H9 (cell line): ENCODE data around the gene PPIF. TPM values are rescaled to one million over a fixed set of nuclear protein-coding genes. Genes with fewer than 3 reads are reported as not detected.

Source experiments
- DNase-seq: peaks from one replicate; pipeline ENCODE4 v3.0.0-alpha.2; 2017
- H2AFZ ChIP-seq: one replicate; pipeline ENCODE4 v1.6.1; 2013; ENCODE audit warnings: mild to moderate bottlenecking, low read length, control low read depth, moderate library complexity
- H2AK5ac ChIP-seq: 2 replicates; pipeline ENCODE4 v1.6.1; 2013; ENCODE audit warnings: low read length, control low read depth, mixed read lengths; ENCODE audit not compliant: insufficient read length
- H2BK120ac ChIP-seq: one replicate; pipeline ENCODE4 v1.6.1; 2013; ENCODE audit warnings: low read depth, mild to moderate bottlenecking, low read length, control low read depth, inconsistent platforms; ENCODE audit not compliant: poor library complexity, severe bottlenecking
- H2BK12ac ChIP-seq: 2 replicates; pipeline ENCODE4 v1.6.1; 2013; ENCODE audit warnings: low read length, control low read depth, mixed read lengths, low read depth; ENCODE audit not compliant: insufficient read length
- H2BK15ac ChIP-seq: 2 replicates; pipeline ENCODE4 v1.6.1; 2013; ENCODE audit warnings: low read depth, low read length, control low read depth
- H2BK20ac ChIP-seq: one replicate; pipeline ENCODE4 v1.6.1; 2013; ENCODE audit warnings: low read depth, mild to moderate bottlenecking, low read length, control low read depth, inconsistent platforms; ENCODE audit not compliant: poor library complexity, severe bottlenecking
- H2BK5ac ChIP-seq: 2 replicates; pipeline ENCODE4 v1.6.1; 2013; ENCODE audit warnings: low read length, control low read depth, mixed read lengths; ENCODE audit not compliant: insufficient read length
- H3K14ac ChIP-seq: 2 replicates; pipeline ENCODE4 v1.6.1; 2013; ENCODE audit warnings: low read length, control low read depth; ENCODE audit not compliant: insufficient read depth
- H3K18ac ChIP-seq: 2 replicates; pipeline ENCODE4 v1.6.1; 2013; ENCODE audit warnings: low read depth, mild to moderate bottlenecking, mixed read lengths, low read length, control low read depth; ENCODE audit not compliant: insufficient read length
- H3K23ac ChIP-seq: 2 replicates; pipeline ENCODE4 v1.6.1; 2013; ENCODE audit warnings: low read length, control low read depth, mixed read lengths, low read depth; ENCODE audit not compliant: insufficient read length
- H3K23me2 ChIP-seq: 2 replicates; pipeline ENCODE4 v1.6.1; 2013; ENCODE audit warnings: low read depth, mild to moderate bottlenecking, mixed read lengths, low read length, control low read depth; ENCODE audit not compliant: insufficient read length, poor library complexity, severe bottlenecking
- H3K27ac ChIP-seq: 2 replicates; pipeline ENCODE4 v1.5.1; 2013; ENCODE audit warnings: low read length, control low read depth, mixed read lengths, low read depth; ENCODE audit not compliant: insufficient read length
- H3K27me3 ChIP-seq: 2 replicates; pipeline ENCODE4 v1.6.1; 2013; ENCODE audit warnings: low read length, control low read depth, inconsistent platforms; ENCODE audit not compliant: insufficient read depth
- H3K4ac ChIP-seq: 2 replicates; pipeline ENCODE4 v1.6.1; 2013; ENCODE audit warnings: low read depth, mild to moderate bottlenecking, control low read depth, inconsistent platforms, low read length, moderate library complexity
- H3K4me1 ChIP-seq: 2 replicates; pipeline ENCODE4 v1.6.1; 2013; ENCODE audit warnings: low read length, control low read depth, inconsistent platforms; ENCODE audit not compliant: insufficient read depth
- H3K4me2 ChIP-seq: 2 replicates; pipeline ENCODE4 v1.6.1; 2013; ENCODE audit warnings: low read length, control low read depth, mixed read lengths; ENCODE audit not compliant: insufficient read length, insufficient read depth
- H3K56ac ChIP-seq: 2 replicates; pipeline ENCODE4 v1.6.1; 2013; ENCODE audit warnings: low read depth, mild to moderate bottlenecking, mixed read lengths, low read length, control low read depth; ENCODE audit not compliant: insufficient read length
- H3K79me1 ChIP-seq: 2 replicates; pipeline ENCODE4 v1.6.1; 2013; ENCODE audit warnings: low read depth, mild to moderate bottlenecking, moderate library complexity, low read length, control low read depth, inconsistent platforms; ENCODE audit not compliant: insufficient read depth, poor library complexity, severe bottlenecking
- H3K79me2 ChIP-seq: 2 replicates; pipeline ENCODE4 v1.6.1; 2013; ENCODE audit warnings: low read length, control low read depth, inconsistent platforms; ENCODE audit not compliant: insufficient read depth
- H3K9ac ChIP-seq: 2 replicates; pipeline ENCODE4 v1.6.1; 2013; ENCODE audit warnings: low read length, control low read depth, mixed read lengths; ENCODE audit not compliant: insufficient read length; ENCODE audit errors: extremely low read depth
- H3K9me3 ChIP-seq: one replicate; pipeline ENCODE4 v1.6.1; 2013; ENCODE audit warnings: low read depth, low read length, inconsistent platforms; ENCODE audit not compliant: control insufficient read depth
- H3T11ph ChIP-seq: one replicate; pipeline ENCODE4 v1.6.1; 2013; ENCODE audit warnings: mild to moderate bottlenecking, low read length, control low read depth, inconsistent platforms
- H4K20me1 ChIP-seq: one replicate; pipeline ENCODE4 v1.6.1; 2013; ENCODE audit not compliant: control insufficient read depth, insufficient read length, insufficient read depth
- H4K5ac ChIP-seq: 2 replicates; pipeline ENCODE4 v1.6.1; 2013; ENCODE audit warnings: low read depth, mild to moderate bottlenecking, mixed read lengths, low read length, control low read depth; ENCODE audit not compliant: insufficient read length
- H4K8ac ChIP-seq: replicated peaks from 2 replicates; pipeline ENCODE4 v1.6.1; 2013; ENCODE audit warnings: low read length, control low read depth, mixed read lengths, low read depth; ENCODE audit not compliant: insufficient read length
- H4K91ac ChIP-seq: 2 replicates; pipeline ENCODE4 v1.6.1; 2013; ENCODE audit warnings: low read depth, mild to moderate bottlenecking, moderate library complexity, mixed read lengths, low read length, control low read depth; ENCODE audit not compliant: insufficient read length
- H3K27ac Mint-ChIP-seq, 3 experiments: 2 replicates in 2 of 3; 3 replicates in 1 of 3; pipeline ENCODE4 v1.8.0; 2020 to 2021; ENCODE audit warnings: mixed read lengths in 3 of 3, mild to moderate bottlenecking in 1 of 3, moderate library complexity in 1 of 3
- H3K27me3 Mint-ChIP-seq: 2 replicates; pipeline ENCODE4 v1.8.0; 2021; ENCODE audit warnings: low read depth, mild to moderate bottlenecking, moderate library complexity, mixed read lengths
- H3K36me3 Mint-ChIP-seq, 3 experiments: 2 replicates in 2 of 3; 3 replicates in 1 of 3; pipeline ENCODE4 v1.8.0; 2020 to 2021; ENCODE audit warnings: low read depth in 3 of 3, mixed read lengths in 3 of 3; ENCODE audit not compliant: insufficient read depth in 1 of 3
- H3K4me1 Mint-ChIP-seq, 2 experiments: 2 replicates each; pipeline ENCODE4 v1.8.0; 2020; ENCODE audit warnings: mixed read lengths in 2 of 2
- H3K4me3 Mint-ChIP-seq, 2 experiments: 2 replicates in 1 of 2; 3 replicates in 1 of 2; pipeline ENCODE4 v1.8.0; 2020 to 2021; ENCODE audit warnings: mild to moderate bottlenecking in 2 of 2, mixed read lengths in 2 of 2, moderate library complexity in 1 of 2
- H3K9me3 Mint-ChIP-seq, 2 experiments: 2 replicates in 1 of 2; 3 replicates in 1 of 2; pipeline ENCODE4 v1.8.0; 2020; ENCODE audit warnings: mild to moderate bottlenecking in 2 of 2, mixed read lengths in 2 of 2, moderate library complexity in 1 of 2
- WGBS: extraction: QIAGEN DNeasy Blood & Tissue Kit; methylation state at CpG from one replicate; pipeline ENCODE4 v1.1.7; 2013; ENCODE audit warnings: missing lambda C conversion rate, low lambda C conversion rate, mixed read lengths; ENCODE audit not compliant: insufficient read length; ENCODE audit errors: extremely low coverage; 5-methylcytosine and 5-hydroxymethylcytosine counted together
- total RNA-seq: library from RNA; stranded (reverse); gene quantifications from 2 replicates; pipeline ENCODE4 v1.2.1, GENCODE V29; 2021
- TF ChIP-seq, protein P1 (sequence below): fragments of 200-600 bp; sonication (generic); conservative IDR thresholded peaks from 3 replicates; pipeline ENCODE4 v1.8.0; 2021; ENCODE audit warnings: antibody characterized with exemption, mild to moderate bottlenecking

PPIF gene
- total RNA-seq, 1 experiment from 2014 or later, result 79.7 TPM

DNA sequence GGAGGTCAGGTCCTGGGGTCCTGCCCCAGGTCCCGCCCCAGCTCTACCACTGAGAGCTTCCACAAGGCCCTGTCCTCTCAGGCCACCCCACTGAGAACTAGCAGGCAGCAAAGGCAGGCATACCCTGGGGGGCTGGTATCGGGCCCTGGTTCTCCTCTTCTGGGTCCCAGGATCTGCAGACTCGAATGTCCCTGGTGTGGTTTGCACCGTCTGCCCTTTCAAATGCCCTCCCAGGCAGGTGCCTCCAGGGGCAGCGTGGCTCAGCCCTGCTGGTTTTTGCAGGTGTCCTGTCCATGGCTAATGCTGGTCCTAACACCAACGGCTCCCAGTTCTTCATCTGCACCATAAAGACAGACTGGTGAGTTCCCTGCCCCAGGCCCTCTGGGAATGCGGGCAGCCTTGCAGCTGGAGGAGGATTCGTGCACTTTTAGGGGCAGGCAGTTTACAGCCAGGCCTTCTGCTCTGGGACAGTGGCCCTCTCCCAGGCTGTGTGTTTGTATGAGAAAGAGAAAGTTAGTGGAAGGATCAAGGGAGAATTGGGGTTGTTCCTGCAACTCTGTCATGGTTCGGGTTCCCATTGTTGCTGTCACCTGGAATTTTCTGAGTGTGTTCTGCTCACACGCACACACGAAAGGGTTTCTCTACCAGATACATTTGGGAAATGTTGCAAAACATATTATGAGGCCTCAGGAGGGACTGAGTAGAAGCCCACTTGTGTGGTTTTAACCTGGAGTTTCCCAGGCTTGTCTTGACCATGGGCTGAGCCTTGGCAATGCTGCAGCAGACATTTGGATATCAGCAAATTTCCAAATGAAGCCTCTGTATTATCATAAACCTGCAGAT, 5.0 kb downstream of the PPIF start:
- no peaks in the 10 kb centered on the region for H4K20me1 ChIP-seq

More for the DNA sequence above, 5.0 kb downstream of the PPIF start:
- no peak overlapping the region for H2BK120ac ChIP-seq
- H4K8ac ChIP-seq, result no peak overlapping the region
- H3K9me3 Mint-ChIP-seq, result no peaks in the 10 kb centered on the region
- H3K79me1 ChIP-seq, result peaks cover 5% of the 10 kb centered on the region
- peaks cover 50 to 82% (median 78%) of the 10 kb centered on the region in 3 experiments; a peak in 6 of 7 replicates for H3K36me3 Mint-ChIP-seq
- no peak overlapping the region for H2BK12ac ChIP-seq
- no peak overlapping the region for H3K56ac ChIP-seq
- no peaks in the 10 kb centered on the region; the same call in 1 of the 2 replicates for H3K27me3 Mint-ChIP-seq
- no peak overlapping the region for H3K23ac ChIP-seq
- H3T11ph ChIP-seq, result no peak overlapping the region
- peaks cover 5% of the 10 kb centered on the region for H3K23me2 ChIP-seq
- no peak overlapping the region for H2AK5ac ChIP-seq
- H3K9me3 ChIP-seq, result no peaks in the 10 kb centered on the region
- no peak overlapping the region for H2BK5ac ChIP-seq
- no peak overlapping the region for H4K5ac ChIP-seq
- no peak overlapping the region for H2BK15ac ChIP-seq
- no peak overlapping the region for H3K27ac ChIP-seq
- H3K9ac ChIP-seq, result no peak overlapping the region
- H3K4me1 ChIP-seq, result no peaks in the 10 kb centered on the region
- H2AFZ ChIP-seq, result no peak overlapping the region
- H4K91ac ChIP-seq, result no peak overlapping the region
- DNase-seq, result peak; percentile 21
- no peak overlapping the region for H3K18ac ChIP-seq
- no peak overlapping the region for H3K4ac ChIP-seq
- H3K4me1 Mint-ChIP-seq, result peaks cover 6 to 8% of the 10 kb centered on the region in 2 experiments; a peak in 3 of 4 replicates
- no peak overlapping the region for H3K14ac ChIP-seq
- no peaks in the 10 kb centered on the region for H3K79me2 ChIP-seq
- H3K27ac Mint-ChIP-seq, result no peak overlapping the region
- H3K27me3 ChIP-seq, result no peaks in the 10 kb centered on the region
- no peak overlapping the region for H3K4me2 ChIP-seq
- TF ChIP-seq, protein P1, sequence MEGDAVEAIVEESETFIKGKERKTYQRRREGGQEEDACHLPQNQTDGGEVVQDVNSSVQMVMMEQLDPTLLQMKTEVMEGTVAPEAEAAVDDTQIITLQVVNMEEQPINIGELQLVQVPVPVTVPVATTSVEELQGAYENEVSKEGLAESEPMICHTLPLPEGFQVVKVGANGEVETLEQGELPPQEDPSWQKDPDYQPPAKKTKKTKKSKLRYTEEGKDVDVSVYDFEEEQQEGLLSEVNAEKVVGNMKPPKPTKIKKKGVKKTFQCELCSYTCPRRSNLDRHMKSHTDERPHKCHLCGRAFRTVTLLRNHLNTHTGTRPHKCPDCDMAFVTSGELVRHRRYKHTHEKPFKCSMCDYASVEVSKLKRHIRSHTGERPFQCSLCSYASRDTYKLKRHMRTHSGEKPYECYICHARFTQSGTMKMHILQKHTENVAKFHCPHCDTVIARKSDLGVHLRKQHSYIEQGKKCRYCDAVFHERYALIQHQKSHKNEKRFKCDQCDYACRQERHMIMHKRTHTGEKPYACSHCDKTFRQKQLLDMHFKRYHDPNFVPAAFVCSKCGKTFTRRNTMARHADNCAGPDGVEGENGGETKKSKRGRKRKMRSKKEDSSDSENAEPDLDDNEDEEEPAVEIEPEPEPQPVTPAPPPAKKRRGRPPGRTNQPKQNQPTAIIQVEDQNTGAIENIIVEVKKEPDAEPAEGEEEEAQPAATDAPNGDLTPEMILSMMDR, result no peak
- no peak overlapping the region for H2BK20ac ChIP-seq
- no CpG with 5 or more reads among the region's 11 CpGs for WGBS
- H3K4me3 Mint-ChIP-seq, result no peak overlapping the region
